ENCODE results near the gene KCNT1.

Gene KCNT1

DNA sequence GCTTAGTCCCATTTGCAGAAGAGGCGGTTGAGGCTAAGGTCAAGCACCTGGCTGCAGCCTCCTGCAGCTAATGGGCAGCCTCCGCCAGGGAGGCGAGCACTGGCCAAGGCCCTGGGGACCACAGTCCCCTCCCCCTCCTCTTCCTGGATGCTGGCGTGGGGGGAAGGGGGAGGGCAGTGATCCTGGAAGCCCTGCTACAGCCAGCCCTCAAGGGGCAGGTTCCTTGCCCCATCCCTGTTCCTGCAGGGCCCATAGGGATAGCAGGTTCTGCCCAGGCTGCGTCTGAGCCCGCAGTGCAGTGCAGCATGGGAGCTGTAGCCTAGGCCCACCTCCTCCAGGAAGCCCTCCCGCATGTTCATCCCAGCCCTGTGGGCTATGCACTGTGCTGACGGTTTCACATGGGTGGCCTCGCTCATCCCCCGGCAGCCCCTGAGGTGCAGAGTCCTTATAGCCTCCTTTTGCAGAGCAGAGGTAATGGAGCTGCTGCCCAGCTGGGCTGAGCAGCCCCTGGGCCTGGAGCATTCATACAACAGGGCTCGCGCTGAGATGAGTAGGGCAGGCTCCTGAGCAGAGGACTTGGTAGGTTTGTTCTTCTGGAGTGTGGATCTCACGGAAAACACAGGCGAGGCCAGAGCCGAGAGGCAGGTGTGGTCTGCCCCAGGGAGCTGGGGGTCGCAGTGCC lies 36.0 kb downstream of the KCNT1 start:
- no peak overlapping the region for H3K27ac ChIP-seq (ENCODE audit: low read depth, low read length)
- peaks cover 55% of the 10 kb centered on the region for H3K27me3 ChIP-seq (ENCODE audit: insufficient read depth, low read length)
- H2AFZ ChIP-seq (ENCODE audit: low read length, unreplicated experiment) = no peak overlapping the region
- H3K4me3 ChIP-seq (ENCODE audit: low read depth, low read length) = no peak overlapping the region
- no peaks in the 10 kb centered on the region for H3K4me1 ChIP-seq (ENCODE audit: control insufficient read depth, insufficient read depth, low read length, unreplicated experiment)
- no peaks in the 10 kb centered on the region for H3K36me3 ChIP-seq (ENCODE audit: insufficient read depth, low read length)
- H3K79me2 ChIP-seq (ENCODE audit: control insufficient read depth, insufficient read depth, low read length, unreplicated experiment) = no peaks in the 10 kb centered on the region

GRCh38 chr9:135739271-135740220 lies 37.6 kb downstream of the KCNT1 start:
- H3K27me3 ChIP-seq (ENCODE audit: insufficient read depth, low read length) = peaks cover 53% of the 10 kb centered on the region
- no peaks in the 10 kb centered on the region for H3K36me3 ChIP-seq (ENCODE audit: insufficient read depth, low read length)
- H3K4me3 ChIP-seq (ENCODE audit: low read depth, low read length) = no peak overlapping the region
- H3K4me1 ChIP-seq (ENCODE audit: control insufficient read depth, insufficient read depth, low read length, unreplicated experiment) = no peaks in the 10 kb centered on the region
- no peak overlapping the region for H3K27ac ChIP-seq (ENCODE audit: low read depth, low read length)
- H2AFZ ChIP-seq (ENCODE audit: low read length, unreplicated experiment) = no peak overlapping the region
- H3K79me2 ChIP-seq (ENCODE audit: control insufficient read depth, insufficient read depth, low read length, unreplicated experiment) = no peaks in the 10 kb centered on the region

- H3K27ac ChIP-seq (ENCODE audit: low read depth, low read length) = no peak overlapping the region
- no peaks in the 10 kb centered on the region for H3K36me3 ChIP-seq (ENCODE audit: insufficient read depth, low read length)
- no peak overlapping the region for H2AFZ ChIP-seq (ENCODE audit: low read length, unreplicated experiment)
- no peaks in the 10 kb centered on the region for H3K79me2 ChIP-seq (ENCODE audit: control insufficient read depth, insufficient read depth, low read length, unreplicated experiment)
- no peak overlapping the region for H3K4me3 ChIP-seq (ENCODE audit: low read depth, low read length)
- no peaks in the 10 kb centered on the region for H3K4me1 ChIP-seq (ENCODE audit: control insufficient read depth, insufficient read depth, low read length, unreplicated experiment)
- peaks cover 36% of the 10 kb centered on the region for H3K27me3 ChIP-seq (ENCODE audit: insufficient read depth, low read length)
Measured at GRCh38 chr9:135741276-135742219, 39.6 kb downstream of the KCNT1 start.

GRCh38 chr9:135743021-135743420 lies 41.0 kb downstream of the KCNT1 start:
- Histone ChIP-seq H3K79me2 (ENCODE audit: control insufficient read depth, insufficient read depth, low read length, unreplicated experiment) (no peaks in the 10 kb centered on the region), H3K27ac (ENCODE audit: low read depth, low read length) (no peak overlapping the region), H2AFZ (ENCODE audit: low read length, unreplicated experiment) (no peak overlapping the region), H3K4me3 (ENCODE audit: low read depth, low read length) (no peak overlapping the region), H3K4me1 (ENCODE audit: control insufficient read depth, insufficient read depth, low read length, unreplicated experiment) (no peaks in the 10 kb centered on the region), H3K27me3 (ENCODE audit: insufficient read depth, low read length) (peaks cover 21% of the 10 kb centered on the region), H3K36me3 (ENCODE audit: insufficient read depth, low read length) (no peaks in the 10 kb centered on the region)

- Histone ChIP-seq H3K27me3 (ENCODE audit: insufficient read depth, low read length) (peaks cover 17% of the 10 kb centered on the region), H3K79me2 (ENCODE audit: control insufficient read depth, insufficient read depth, low read length, unreplicated experiment) (no peaks in the 10 kb centered on the region), H3K4me1 (ENCODE audit: control insufficient read depth, insufficient read depth, low read length, unreplicated experiment) (no peaks in the 10 kb centered on the region), H3K27ac (ENCODE audit: low read depth, low read length) (no peak overlapping the region), H3K4me3 (ENCODE audit: low read depth, low read length) (no peak overlapping the region), H2AFZ (ENCODE audit: low read length, unreplicated experiment) (no peak overlapping the region), H3K36me3 (ENCODE audit: insufficient read depth, low read length) (no peaks in the 10 kb centered on the region)
Measured at GRCh38 chr9:135743546-135744332, 41.8 kb downstream of the KCNT1 start.

GRCh38 chr9:135744333-135745070 lies 42.5 kb downstream of the KCNT1 start:
- no peaks in the 10 kb centered on the region for H3K79me2 ChIP-seq (ENCODE audit: control insufficient read depth, insufficient read depth, low read length, unreplicated experiment)

GRCh38 chr9:135745189-135745588 lies 43.2 kb downstream of the KCNT1 start:
- Histone ChIP-seq H3K27me3 (ENCODE audit: insufficient read depth, low read length) (peaks cover 19% of the 10 kb centered on the region), H3K4me3 (ENCODE audit: low read depth, low read length) (no peak overlapping the region), H3K4me1 (ENCODE audit: control insufficient read depth, insufficient read depth, low read length, unreplicated experiment) (no peaks in the 10 kb centered on the region), H3K27ac (ENCODE audit: low read depth, low read length) (no peak overlapping the region), H2AFZ (ENCODE audit: low read length, unreplicated experiment) (no peak overlapping the region), H3K36me3 (ENCODE audit: insufficient read depth, low read length) (no peaks in the 10 kb centered on the region), H3K79me2 (ENCODE audit: control insufficient read depth, insufficient read depth, low read length, unreplicated experiment) (no peaks in the 10 kb centered on the region)

More at GRCh38 chr9:135744333-135745070, 42.5 kb downstream of the KCNT1 start:
- Histone ChIP-seq H3K4me1 (ENCODE audit: control insufficient read depth, insufficient read depth, low read length, unreplicated experiment) (no peaks in the 10 kb centered on the region), H3K4me3 (ENCODE audit: low read depth, low read length) (no peak overlapping the region), H2AFZ (ENCODE audit: low read length, unreplicated experiment) (no peak overlapping the region), H3K27ac (ENCODE audit: low read depth, low read length) (no peak overlapping the region), H3K36me3 (ENCODE audit: insufficient read depth, low read length) (no peaks in the 10 kb centered on the region), H3K27me3 (ENCODE audit: insufficient read depth, low read length) (peaks cover 15% of the 10 kb centered on the region)

DNA sequence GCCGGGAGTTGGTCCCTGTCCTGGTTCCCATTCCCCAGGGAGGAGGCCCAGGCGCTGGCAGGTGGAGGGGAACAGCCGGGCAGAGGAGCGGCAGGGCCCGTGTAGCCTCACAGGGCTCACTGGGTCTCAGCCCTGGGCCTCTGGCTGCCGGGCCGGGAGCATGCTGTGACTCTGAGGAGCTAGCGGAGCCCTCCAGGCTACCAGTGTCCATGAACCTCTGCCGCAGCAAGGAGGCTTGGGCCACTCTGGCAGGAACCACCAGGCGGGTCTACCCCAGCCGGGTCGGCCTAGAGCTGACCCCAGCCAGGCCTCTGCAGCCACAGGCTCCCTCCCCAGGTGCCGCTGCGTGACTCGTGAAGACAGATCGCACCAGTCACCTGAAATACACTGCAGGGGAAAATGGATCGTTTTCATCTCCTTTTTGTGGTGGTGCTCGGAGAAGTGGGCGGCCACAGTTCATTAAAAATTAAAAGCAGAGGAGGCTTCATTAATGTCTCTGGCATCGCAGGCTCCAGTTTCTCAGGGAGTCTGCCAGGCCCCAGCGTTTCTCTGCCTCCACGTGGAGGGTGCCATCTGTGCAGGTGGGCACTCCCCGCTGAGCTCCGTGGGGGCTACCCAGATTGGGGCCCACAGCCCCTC lies 43.8 kb downstream of the KCNT1 start:
- Histone ChIP-seq H3K4me1 (ENCODE audit: control insufficient read depth, insufficient read depth, low read length, unreplicated experiment) (no peaks in the 10 kb centered on the region), H3K27ac (ENCODE audit: low read depth, low read length) (no peak overlapping the region), H3K36me3 (ENCODE audit: insufficient read depth, low read length) (no peaks in the 10 kb centered on the region), H3K4me3 (ENCODE audit: low read depth, low read length) (no peak overlapping the region), H3K79me2 (ENCODE audit: control insufficient read depth, insufficient read depth, low read length, unreplicated experiment) (no peaks in the 10 kb centered on the region), H3K27me3 (ENCODE audit: insufficient read depth, low read length) (peaks cover 20% of the 10 kb centered on the region; the same call in 1 of the 2 replicates), H2AFZ (ENCODE audit: low read length, unreplicated experiment) (no peak overlapping the region)

DNA sequence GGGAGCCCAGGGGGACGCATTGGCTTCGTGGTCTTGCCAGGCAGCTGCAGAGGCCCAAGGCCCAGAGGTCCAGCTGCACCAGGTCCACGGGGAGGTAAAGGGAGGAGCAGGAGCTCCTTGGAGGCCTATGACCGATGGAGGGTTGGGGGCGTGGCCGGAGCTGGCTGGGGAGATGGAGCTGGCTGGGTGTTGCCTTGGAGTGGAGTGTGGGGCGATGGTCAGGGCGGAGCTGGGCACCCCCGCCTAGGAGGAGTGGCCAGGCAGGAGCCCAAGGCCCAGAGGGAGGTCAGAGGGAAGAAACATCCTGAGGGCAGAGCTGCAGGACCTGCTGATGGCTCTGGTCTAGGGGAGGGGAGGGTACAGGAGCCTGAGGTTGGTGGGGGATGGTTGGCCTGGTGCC lies 44.6 kb downstream of the KCNT1 start:
- H2AFZ ChIP-seq (ENCODE audit: low read length, unreplicated experiment) = no peak overlapping the region
- no peak overlapping the region for H3K27ac ChIP-seq (ENCODE audit: low read depth, low read length)
- H3K4me1 ChIP-seq (ENCODE audit: control insufficient read depth, insufficient read depth, low read length, unreplicated experiment) = no peaks in the 10 kb centered on the region
- H3K79me2 ChIP-seq (ENCODE audit: control insufficient read depth, insufficient read depth, low read length, unreplicated experiment) = no peaks in the 10 kb centered on the region
- no peaks in the 10 kb centered on the region for H3K36me3 ChIP-seq (ENCODE audit: insufficient read depth, low read length)
- H3K27me3 ChIP-seq (ENCODE audit: insufficient read depth, low read length) = peaks cover 27% of the 10 kb centered on the region; the same call in 1 of the 2 replicates
- no peak overlapping the region for H3K4me3 ChIP-seq (ENCODE audit: low read depth, low read length)

All from ACC112 (cell line).